SK-N-SH (cell line): ENCODE measurements around the gene OR52E1. TPM values are rescaled to one million over a fixed set of nuclear protein-coding genes. Genes with fewer than 3 reads are reported as not detected.

Experiments
- CTCF ChIA-PET: fragments of 300-600, 350-600 bp; formaldehyde crosslinking; extraction: SDS; loops from one replicate; lab custom pipeline; 2021; lab: Yijun Ruan, JAX
- POLR2A ChIA-PET: fragments of 350-600 bp; sonication (Branson Sonifier 250); formaldehyde crosslinking; extraction: SDS; loops from one replicate; lab custom pipeline; 2020; ENCODE audit warnings: antibody characterized with exemption, inconsistent platforms; lab: Yijun Ruan, JAX
- DNase-seq: peaks from one replicate; pipeline ENCODE4 v3.0.0; 2012
- H2AFZ ChIP-seq: fragments of 200-600 bp; sonication (generic); 2 replicates; pipeline ENCODE4 v1.8.1; 2016; ENCODE audit warnings: antibody characterized with exemption, mild to moderate bottlenecking, low read depth
- H3F3A ChIP-seq: fragments of 200-600 bp; sonication (generic); replicated peaks from 2 replicates; pipeline ENCODE3; 2016; ENCODE audit warnings: antibody characterized with exemption, mild to moderate bottlenecking; ENCODE audit not compliant: insufficient read depth
- H3K27ac ChIP-seq, 2 experiments: fragments of 200-500 bp in 1 of 2; fragments of 200-600 bp in 1 of 2; sonication (Bioruptor generic) in 1 of 2; sonication (generic), shearing (Covaris generic) in 1 of 2; 2 replicates each; pipeline versions ENCODE4 v1.5.1 to v1.6.1; 2014 to 2016; ENCODE audit warnings: low read depth in 2 of 2, inconsistent platforms in 1 of 2, low read length in 1 of 2, mild to moderate bottlenecking in 1 of 2, mixed read lengths in 1 of 2
- H3K27me3 ChIP-seq: fragments of 200-600 bp; sonication (generic), shearing (Covaris generic); 2 replicates; pipeline ENCODE4 v1.6.1; 2016; ENCODE audit warnings: mixed run types; ENCODE audit not compliant: insufficient read depth
- H3K36me3 ChIP-seq, 2 experiments: fragments of 200-500 bp in 1 of 2; fragments of 200-600 bp in 1 of 2; sonication (Bioruptor generic) in 1 of 2; sonication (generic) in 1 of 2; replicated peaks in 1 of 2; 2 replicates each; pipeline versions ENCODE3 to v1.5.1; 2014 to 2016; ENCODE audit warnings: low read length in 1 of 2, mild to moderate bottlenecking in 1 of 2; ENCODE audit not compliant: insufficient read depth in 2 of 2, control insufficient read depth in 1 of 2
- H3K4me1 ChIP-seq, 2 experiments: fragments of 200-500 bp in 1 of 2; fragments of 200-600 bp in 1 of 2; sonication (Bioruptor generic) in 1 of 2; sonication (generic), shearing (Covaris generic) in 1 of 2; 2 replicates each; pipeline versions ENCODE4 v1.5.1 to v1.6.1; 2014 to 2016; ENCODE audit warnings: low read depth in 1 of 2, low read length in 1 of 2, mixed run types in 1 of 2; ENCODE audit not compliant: insufficient read depth in 2 of 2, control insufficient read depth in 1 of 2
- H3K4me2 ChIP-seq: fragments of 200-600 bp; sonication (generic), shearing (Covaris generic); 2 replicates; pipeline ENCODE4 v1.6.1; 2017; ENCODE audit warnings: mixed run types
- H3K4me3 ChIP-seq, 2 experiments: fragments of 200-500 bp in 1 of 2; fragments of 200-600 bp in 1 of 2; sonication (Bioruptor generic) in 1 of 2; sonication (generic), shearing (Covaris generic) in 1 of 2; 2 replicates each; pipeline versions ENCODE4 v1.5.1 to v1.8.1; 2014 to 2016; ENCODE audit warnings: low read depth in 2 of 2, inconsistent platforms in 1 of 2, low read length in 1 of 2, mild to moderate bottlenecking in 1 of 2, mixed read lengths in 1 of 2, moderate library complexity in 1 of 2
- H3K79me2 ChIP-seq: fragments of 200-600 bp; sonication (generic); 2 replicates; pipeline ENCODE4 v1.8.1; 2017; ENCODE audit warnings: mild to moderate bottlenecking; ENCODE audit not compliant: insufficient read depth
- H3K9ac ChIP-seq: fragments of 200-600 bp; sonication (generic); 2 replicates; pipeline ENCODE4 v1.6.1; 2017; ENCODE audit warnings: mixed run types
- H3K9me2 ChIP-seq: fragments of 200-600 bp; sonication (generic); 2 replicates; pipeline ENCODE4 v1.6.1; 2017; ENCODE audit warnings: mixed run types
- H3K9me3 ChIP-seq: fragments of 200-600 bp; sonication (generic); 2 replicates; pipeline ENCODE4 v1.6.1; 2017; ENCODE audit warnings: mixed run types, mild to moderate bottlenecking, moderate library complexity
- H4K20me1 ChIP-seq: fragments of 200-600 bp; sonication (generic); 2 replicates; pipeline ENCODE4 v1.6.1; 2017; ENCODE audit warnings: mild to moderate bottlenecking, mixed run types; ENCODE audit not compliant: insufficient read depth
- CHD2 ChIP-seq: fragments of 150-350 bp; IDR thresholded peaks from 2 replicates; pipeline ENCODE4 v1.6.1; 2018; ENCODE audit warnings: low read length; ENCODE audit not compliant: partially characterized antibody
- CTCF ChIP-seq: fragments of 200-600 bp; sonication (generic); IDR thresholded peaks from 2 replicates; pipeline ENCODE4 v1.6.1; 2017; ENCODE audit warnings: antibody characterized with exemption, mild to moderate bottlenecking, moderate library complexity
- ELF1 ChIP-seq: IDR thresholded peaks from 2 replicates; pipeline ENCODE4 v1.4.0; 2012
- EZH2phosphoT487 ChIP-seq: fragments of 200-600 bp; sonication (generic); IDR thresholded peaks from 2 replicates; pipeline ENCODE4 v1.6.1; 2017; ENCODE audit warnings: low read depth, mixed run types, mild to moderate bottlenecking, antibody characterized with exemption, moderate library complexity, borderline replicate concordance
- FOXJ3 ChIP-seq: sonication (generic); formaldehyde crosslinking; IDR thresholded peaks from 2 replicates; pipeline ENCODE4 v1.5.1; 2020; ENCODE audit warnings: mild to moderate bottlenecking, missing genetic modification reagents
- JUND ChIP-seq: IDR thresholded peaks from 2 replicates; pipeline ENCODE4 v1.4.0; 2012
- NFIC ChIP-seq: IDR thresholded peaks from 2 replicates; pipeline ENCODE4 v1.4.0; 2012; ENCODE audit warnings: borderline replicate concordance
- NRF1 ChIP-seq: IDR thresholded peaks from 2 replicates; pipeline ENCODE4 v1.6.1; 2012; ENCODE audit warnings: low read depth, mild to moderate bottlenecking, low read length
- PBX3 ChIP-seq: IDR thresholded peaks from 2 replicates; pipeline ENCODE4; 2012
- POLR2AphosphoS5 ChIP-seq: IDR thresholded peaks from 2 replicates; pipeline ENCODE4 v1.6.1; 2012; ENCODE audit warnings: low read depth, low read length
- RCOR1 ChIP-seq: fragments of 150-350 bp; IDR thresholded peaks from 2 replicates; pipeline ENCODE4 v1.6.1; 2017; ENCODE audit warnings: antibody characterized with exemption, low read length
- RFX5 ChIP-seq: IDR thresholded peaks from 2 replicates; pipeline ENCODE4 v1.6.1; 2012; ENCODE audit warnings: mild to moderate bottlenecking, improper control_type of control experiment, low read length
- RXRA ChIP-seq: IDR thresholded peaks from 2 replicates; pipeline ENCODE4 v1.4.0; 2012; ENCODE audit warnings: low read depth, mild to moderate bottlenecking, borderline replicate concordance
- TEAD4 ChIP-seq: IDR thresholded peaks from 2 replicates; pipeline ENCODE4 v1.4.0; 2012; ENCODE audit warnings: mild to moderate bottlenecking, borderline replicate concordance; ENCODE audit not compliant: insufficient read depth
- YY1 ChIP-seq: IDR thresholded peaks from 2 replicates; pipeline ENCODE4 v1.4.0; 2012; ENCODE audit warnings: low read depth, mild to moderate bottlenecking
- WGBS: methylation state at CpG from one replicate; pipeline ENCODE4 v1.1.6; 2017; ENCODE audit warnings: low lambda C conversion rate; 5-methylcytosine and 5-hydroxymethylcytosine counted together
- polyA plus RNA-seq, 3 experiments: library from polyadenylated mRNA; depleted of rRNA; stranded (reverse); fragments of >200 nt; gene quantifications; 2 replicates each; pipeline ENCODE4 v1.2.3, GENCODE V29; 2012

OR52E1 gene
- polyA plus RNA-seq, 1 of the 3 experiments (the other 2 are of a cell fraction) = not detected

DNA sequence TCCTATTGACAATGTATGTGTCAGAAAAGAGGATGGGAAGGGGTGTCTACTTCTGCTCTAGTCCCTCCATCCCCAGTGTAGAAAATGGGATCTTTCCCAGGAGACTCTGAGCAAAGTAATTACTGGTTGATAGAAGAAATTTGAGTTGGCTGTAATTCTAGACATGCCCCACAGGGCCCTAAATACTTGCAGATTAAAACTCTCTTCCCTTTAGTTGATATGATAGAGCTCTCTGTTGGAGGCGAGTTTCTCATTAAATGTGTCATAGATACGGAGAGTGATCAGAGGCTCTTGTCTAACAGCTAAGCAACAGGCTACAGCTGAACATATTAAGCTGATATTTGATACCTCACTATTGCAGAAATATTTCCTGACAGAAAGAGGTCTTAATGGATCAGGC lies 32.9 kb downstream of the OR52E1 start:
- 6% methylated on average over 2 of the region's 2 CpGs for WGBS
- Histone ChIP-seq H3K4me2 (no peak overlapping the region), H3K36me3 (no peaks in the 10 kb centered on the region), H2AFZ (no peak overlapping the region), H4K20me1 (no peaks in the 10 kb centered on the region), H3K79me2 (no peaks in the 10 kb centered on the region), H3K27ac (no peak overlapping the region), H3K9ac (no peak overlapping the region), H3K9me2 (no peaks in the 10 kb centered on the region), H3K4me3 (no peak overlapping the region), H3F3A (no peaks in the 10 kb centered on the region), H3K9me3 (no peaks in the 10 kb centered on the region), H3K27me3 (peaks cover 9% of the 10 kb centered on the region; the same call in 1 of the 2 replicates), H3K4me1 (no peaks in the 10 kb centered on the region)
- TF ChIP-seq JUND = no peak
- TF ChIP-seq CHD2 = no peak
- DNase-seq = no peak
- ChIA-PET CTCF (no interaction called here), POLR2A (no interaction called here)

DNA sequence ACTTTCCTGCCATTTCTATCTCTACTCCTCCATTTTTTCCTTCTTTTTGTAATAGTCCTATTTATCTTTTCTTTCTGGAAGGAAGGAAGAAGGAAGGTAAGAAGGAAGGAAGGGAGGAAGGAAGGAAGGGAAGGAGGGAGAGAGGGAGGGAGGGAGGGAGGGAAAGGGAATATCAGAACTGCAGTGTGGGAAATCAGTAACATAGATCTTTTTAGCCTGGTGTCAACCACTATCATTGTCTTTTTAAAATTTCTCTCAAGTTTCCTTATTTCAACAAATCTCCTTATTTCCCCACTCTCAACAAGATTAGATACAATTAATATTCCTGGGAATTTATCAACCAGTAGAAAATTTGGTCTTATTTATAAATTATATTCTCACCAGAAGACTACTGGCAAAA lies 33.7 kb downstream of the OR52E1 start:
- Histone ChIP-seq H2AFZ (no peak overlapping the region), H3K9me2 (no peaks in the 10 kb centered on the region), H3K36me3 (no peaks in the 10 kb centered on the region), H3K27ac (no peak overlapping the region), H3K27me3 (peaks cover 9% of the 10 kb centered on the region; the same call in 1 of the 2 replicates), H3K4me1 (no peaks in the 10 kb centered on the region), H3F3A (no peaks in the 10 kb centered on the region), H3K79me2 (no peaks in the 10 kb centered on the region), H3K4me2 (no peak overlapping the region), H3K4me3 (no peak overlapping the region), H4K20me1 (no peaks in the 10 kb centered on the region), H3K9me3 (no peaks in the 10 kb centered on the region), H3K9ac (no peak overlapping the region)
- ChIA-PET CTCF (no interaction called here), POLR2A (no interaction called here)
- TF ChIP-seq PBX3 = no peak
- no peak for TF ChIP-seq RFX5
- TF ChIP-seq POLR2AphosphoS5 = no peak
- no peak for TF ChIP-seq EZH2phosphoT487
- TF ChIP-seq FOXJ3 (CRISPR knock-in tag) = no peak
- no peak for TF ChIP-seq RXRA
- no peak for TF ChIP-seq CTCF
- no peak for TF ChIP-seq ELF1
- TF ChIP-seq TEAD4 = no peak
- no peak for TF ChIP-seq NFIC
- TF ChIP-seq YY1 = no peak
- no peak for TF ChIP-seq NRF1
- TF ChIP-seq RCOR1 = no peak
- no peak for DNase-seq
